ENCODE results near the gene CACNA1I. TPM values are rescaled to one million over a fixed set of nuclear protein-coding genes. Genes with fewer than 3 reads are reported as not detected.

CACNA1I gene
- total RNA-seq, 1 donor from 2014 or later = 0.11 TPM

DNA sequence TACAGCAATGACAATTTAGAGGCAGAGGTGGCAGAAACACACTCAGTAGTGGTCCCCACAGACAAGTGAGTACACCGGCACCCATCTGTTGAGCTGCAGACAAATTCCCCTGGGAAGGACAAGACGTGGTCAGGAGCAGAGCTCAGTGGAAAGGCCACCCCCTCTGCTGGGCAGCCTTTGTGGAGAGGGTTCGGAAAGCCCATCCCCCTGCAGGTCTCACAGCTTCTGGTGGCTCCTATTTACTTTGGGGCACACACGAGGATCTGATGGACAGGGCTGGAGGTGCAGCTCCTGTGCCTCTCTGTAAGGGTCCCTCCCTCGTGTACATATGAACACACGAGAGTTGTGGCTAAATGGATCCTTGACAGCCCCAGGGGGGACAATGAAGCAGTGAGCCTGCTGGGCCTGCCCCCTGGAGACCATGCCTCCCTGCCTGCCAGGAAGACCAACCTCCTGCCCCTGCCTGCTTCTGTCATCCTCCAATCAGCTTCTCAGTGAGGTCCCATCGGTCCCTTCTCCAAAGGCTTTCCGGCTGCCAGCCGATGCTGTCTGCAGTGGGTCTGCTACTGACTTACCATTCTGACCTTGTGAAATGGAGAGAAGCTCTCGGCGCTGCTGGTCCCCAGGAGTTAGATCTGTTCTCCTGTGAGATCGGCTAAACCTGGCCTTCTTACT lies 161.5 kb downstream of the CACNA1I start:
- no peaks in the 10 kb centered on the region for H3K36me3 ChIP-seq (ENCODE audit: insufficient read depth, low read length)
- peaks cover 9% of the 10 kb centered on the region for H3K27me3 ChIP-seq (ENCODE audit: insufficient read depth, low read length)
- H3K4me3 ChIP-seq (ENCODE audit: insufficient read depth, low read depth, low read length) = no peak overlapping the region
- DNase-seq (ENCODE audit: low read depth) = no peak
- H3K79me2 ChIP-seq (ENCODE audit: insufficient read depth, low read length) = no peaks in the 10 kb centered on the region
- Mint-ChIP-seq H3K9me3 (ENCODE audit: unreplicated experiment) (peaks cover 3% of the 10 kb centered on the region), H3K27ac (ENCODE audit: unreplicated experiment) (no peak overlapping the region), H3K4me3 (ENCODE audit: unreplicated experiment) (no peak overlapping the region), H3K27me3 (ENCODE audit: low read depth, unreplicated experiment) (peaks cover 40% of the 10 kb centered on the region), H3K36me3 (ENCODE audit: low read depth, unreplicated experiment) (no peaks in the 10 kb centered on the region), H3K4me1 (ENCODE audit: low read depth, unreplicated experiment) (no peaks in the 10 kb centered on the region)
- no peaks in the 10 kb centered on the region for H4K20me1 ChIP-seq (ENCODE audit: insufficient read depth, low read length)
- no peak overlapping the region for H3K4me2 ChIP-seq (ENCODE audit: low read length)
- H2AFZ ChIP-seq (ENCODE audit: low read depth, low read length) = no peak overlapping the region
- no peak for FAIRE-seq
- H3K9me3 ChIP-seq (ENCODE audit: insufficient read depth, low read depth, low read length) = no peaks in the 10 kb centered on the region
- H3K4me1 ChIP-seq (ENCODE audit: insufficient read depth, low read length) = no peaks in the 10 kb centered on the region
- H3K27ac ChIP-seq (ENCODE audit: low read depth, low read length) = no peak overlapping the region
- no peak for TF ChIP-seq EZH2 (IDR thresholded peaks at IDR 0.05; ENCODE audit: insufficient read depth, low read length)
- TF ChIP-seq, protein P1, sequence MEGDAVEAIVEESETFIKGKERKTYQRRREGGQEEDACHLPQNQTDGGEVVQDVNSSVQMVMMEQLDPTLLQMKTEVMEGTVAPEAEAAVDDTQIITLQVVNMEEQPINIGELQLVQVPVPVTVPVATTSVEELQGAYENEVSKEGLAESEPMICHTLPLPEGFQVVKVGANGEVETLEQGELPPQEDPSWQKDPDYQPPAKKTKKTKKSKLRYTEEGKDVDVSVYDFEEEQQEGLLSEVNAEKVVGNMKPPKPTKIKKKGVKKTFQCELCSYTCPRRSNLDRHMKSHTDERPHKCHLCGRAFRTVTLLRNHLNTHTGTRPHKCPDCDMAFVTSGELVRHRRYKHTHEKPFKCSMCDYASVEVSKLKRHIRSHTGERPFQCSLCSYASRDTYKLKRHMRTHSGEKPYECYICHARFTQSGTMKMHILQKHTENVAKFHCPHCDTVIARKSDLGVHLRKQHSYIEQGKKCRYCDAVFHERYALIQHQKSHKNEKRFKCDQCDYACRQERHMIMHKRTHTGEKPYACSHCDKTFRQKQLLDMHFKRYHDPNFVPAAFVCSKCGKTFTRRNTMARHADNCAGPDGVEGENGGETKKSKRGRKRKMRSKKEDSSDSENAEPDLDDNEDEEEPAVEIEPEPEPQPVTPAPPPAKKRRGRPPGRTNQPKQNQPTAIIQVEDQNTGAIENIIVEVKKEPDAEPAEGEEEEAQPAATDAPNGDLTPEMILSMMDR (IDR thresholded peaks at IDR 0.05; ENCODE audit: insufficient read depth, low read depth, low read length) = no peak
- no peak overlapping the region for H3K9ac ChIP-seq (ENCODE audit: low read length)

DNA sequence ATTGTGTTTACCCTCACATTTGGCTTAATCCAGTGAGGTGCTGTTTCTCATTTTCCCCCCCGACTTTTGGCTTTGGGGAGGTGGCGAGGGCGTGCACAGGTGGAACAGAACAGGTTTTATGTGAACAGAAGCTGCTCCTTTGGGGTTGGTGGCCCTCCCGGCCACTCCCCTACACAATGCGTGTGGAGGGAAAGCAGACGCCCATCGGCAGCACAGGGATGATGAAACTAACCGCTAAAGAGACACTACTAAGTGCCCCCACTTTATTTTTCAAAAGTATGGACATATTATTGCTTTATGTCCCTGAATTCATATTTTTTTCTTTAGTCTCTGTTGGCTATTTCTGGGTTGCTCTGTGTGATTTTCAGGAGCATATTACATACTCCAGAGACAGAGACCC lies 162.1 kb downstream of the CACNA1I start:
- Mint-ChIP-seq H3K9me3 (ENCODE audit: unreplicated experiment) (peaks cover 3% of the 10 kb centered on the region), H3K27ac (ENCODE audit: unreplicated experiment) (no peak overlapping the region)
- no peaks in the 10 kb centered on the region for H3K4me1 ChIP-seq (ENCODE audit: insufficient read depth, low read length)

More for the DNA sequence above, 162.1 kb downstream of the CACNA1I start:
- Histone ChIP-seq H3K9ac (ENCODE audit: low read length) (no peak overlapping the region), H3K9me3 (ENCODE audit: insufficient read depth, low read depth, low read length) (no peaks in the 10 kb centered on the region), H3K4me3 (ENCODE audit: insufficient read depth, low read depth, low read length) (no peak overlapping the region), H3K36me3 (ENCODE audit: insufficient read depth, low read length) (no peaks in the 10 kb centered on the region), H2AFZ (ENCODE audit: low read depth, low read length) (no peak overlapping the region), H3K27ac (ENCODE audit: low read depth, low read length) (no peak overlapping the region), H4K20me1 (ENCODE audit: insufficient read depth, low read length) (no peaks in the 10 kb centered on the region), H3K27me3 (ENCODE audit: insufficient read depth, low read length) (peaks cover 15% of the 10 kb centered on the region), H3K79me2 (ENCODE audit: insufficient read depth, low read length) (no peaks in the 10 kb centered on the region), H3K4me2 (ENCODE audit: low read length) (no peak overlapping the region)
- DNase-seq (ENCODE audit: low read depth) = no peak
- no peak for FAIRE-seq
- Mint-ChIP-seq H3K27me3 (ENCODE audit: low read depth, unreplicated experiment) (peaks cover 34% of the 10 kb centered on the region), H3K4me3 (ENCODE audit: unreplicated experiment) (no peak overlapping the region), H3K4me1 (ENCODE audit: low read depth, unreplicated experiment) (no peaks in the 10 kb centered on the region), H3K36me3 (ENCODE audit: low read depth, unreplicated experiment) (no peaks in the 10 kb centered on the region)
- TF ChIP-seq, protein P1 (IDR thresholded peaks at IDR 0.05; ENCODE audit: insufficient read depth, low read depth, low read length) = no peak
- no peak for TF ChIP-seq EZH2 (IDR thresholded peaks at IDR 0.05; ENCODE audit: insufficient read depth, low read length)

Data from astrocyte (in vitro differentiated cells and primary cell).